D341Med (cell line): ENCODE data around the gene RPIA.
"Not testable (repeated sequence)": the region's sequence is repeated elsewhere in the genome, so short reads cannot be mapped to it uniquely, and the experiment has no call there.

Experiments
- DNase-seq: peaks from one replicate; pipeline ENCODE4 v3.0.0; 2012; ENCODE audit warnings: low spot score

The RPIA gene

GRCh38 chr2:88691339-88692183 lies at the start of gene RPIA:
Gene RPIA (plus strand): TSS chr2:88691673. CDS start chr2:88691699, 26 bp downstream.
- peak; percentile 97 for DNase-seq

DNA sequence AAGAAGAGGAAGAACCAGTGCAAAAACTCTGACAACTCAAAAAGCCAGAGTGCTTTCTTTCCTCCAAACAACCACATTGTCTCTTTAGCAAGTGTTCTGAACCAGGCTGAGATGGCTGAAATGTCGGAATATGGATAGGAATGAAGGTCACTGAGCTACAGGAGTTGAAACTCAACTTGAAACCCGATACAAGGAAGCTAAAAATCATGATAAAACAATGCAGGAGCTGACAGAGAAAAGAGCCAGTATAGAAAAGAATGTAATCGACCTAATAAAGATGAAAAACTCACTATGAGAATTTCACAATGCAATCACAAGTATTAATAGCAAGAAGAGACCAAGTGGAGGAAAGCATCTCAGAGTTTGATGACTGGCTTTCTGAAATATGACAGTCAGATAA lies 49.2 kb upstream of the RPIA start:
- no peak for DNase-seq

- not testable (repeated sequence) for DNase-seq
Measured at GRCh38 chr2:88645291-88645882, 46.1 kb upstream of the RPIA start.

DNA sequence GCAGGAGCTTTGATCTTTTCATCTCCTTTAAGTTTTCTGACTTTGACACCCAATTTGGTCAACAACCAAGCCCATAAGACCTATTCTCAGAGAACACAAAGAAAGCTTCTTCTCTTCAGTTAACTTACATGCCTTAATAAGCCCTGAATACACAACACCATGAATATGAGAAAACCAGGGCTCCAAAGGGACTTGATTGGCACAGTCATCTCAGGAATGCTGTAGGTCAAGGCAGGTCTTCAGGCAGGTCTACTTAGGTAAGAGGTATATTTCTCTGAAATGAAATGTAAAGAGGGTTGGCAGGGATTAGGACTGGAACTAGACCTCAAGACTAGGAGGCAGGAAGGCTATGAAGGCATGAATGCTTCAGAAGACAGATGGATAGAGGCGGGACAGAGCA lies 39.8 kb upstream of the RPIA start:
- DNase-seq, result no peak

DNA sequence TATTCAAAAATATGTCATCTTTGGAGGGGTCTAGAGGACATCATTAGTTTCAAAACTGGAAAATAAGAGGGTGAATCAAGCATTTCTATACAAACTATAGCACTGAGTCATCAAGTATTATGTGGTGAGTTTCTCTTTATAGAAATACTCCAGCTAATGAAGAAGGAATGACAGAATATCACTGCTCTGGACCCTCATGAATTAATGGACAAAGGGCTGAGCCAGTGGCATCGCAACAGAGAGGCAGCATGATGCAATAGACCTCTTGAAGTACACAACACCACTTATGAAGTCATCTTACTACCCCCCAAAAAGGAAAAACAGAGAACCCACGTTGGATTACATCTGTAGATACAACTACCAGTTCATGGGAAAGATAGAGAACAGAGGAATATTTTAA lies 36.8 kb upstream of the RPIA start:
- no peak for DNase-seq

- DNase-seq, result no peak
Measured at GRCh38 chr2:88656690-88657089, 34.8 kb upstream of the RPIA start.

GRCh38 chr2:88657131-88657530 lies 34.3 kb upstream of the RPIA start:
- no peak for DNase-seq

GRCh38 chr2:88658326-88658725 lies 33.1 kb upstream of the RPIA start:
- DNase-seq, result no peak

- DNase-seq, result no peak
Measured at GRCh38 chr2:88658881-88659537, 32.5 kb upstream of the RPIA start.

- no peak for DNase-seq
Measured at GRCh38 chr2:88659538-88659915, 31.9 kb upstream of the RPIA start.

GRCh38 chr2:88660622-88661021 lies 30.9 kb upstream of the RPIA start:
- DNase-seq, result no peak

DNA sequence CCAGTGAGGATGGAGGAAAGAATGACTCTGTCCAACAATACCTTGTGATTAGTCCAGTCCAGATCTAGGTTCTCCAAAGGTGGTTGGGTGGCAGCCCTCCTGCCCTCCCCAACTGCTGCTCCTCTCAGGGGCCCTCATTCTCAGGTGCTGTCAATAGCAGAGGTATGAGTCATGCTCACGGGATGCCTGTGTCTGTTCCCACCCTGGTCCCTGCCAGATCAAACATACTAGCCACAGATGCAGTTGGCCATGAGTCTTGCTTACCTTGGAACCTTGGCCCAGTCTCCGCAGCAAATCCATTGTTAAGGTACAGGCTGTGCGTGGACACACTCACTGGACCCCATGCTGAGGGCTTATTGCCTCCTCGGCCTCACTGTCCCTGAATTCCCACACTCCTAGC lies 24.9 kb upstream of the RPIA start:
- no peak for DNase-seq

DNA sequence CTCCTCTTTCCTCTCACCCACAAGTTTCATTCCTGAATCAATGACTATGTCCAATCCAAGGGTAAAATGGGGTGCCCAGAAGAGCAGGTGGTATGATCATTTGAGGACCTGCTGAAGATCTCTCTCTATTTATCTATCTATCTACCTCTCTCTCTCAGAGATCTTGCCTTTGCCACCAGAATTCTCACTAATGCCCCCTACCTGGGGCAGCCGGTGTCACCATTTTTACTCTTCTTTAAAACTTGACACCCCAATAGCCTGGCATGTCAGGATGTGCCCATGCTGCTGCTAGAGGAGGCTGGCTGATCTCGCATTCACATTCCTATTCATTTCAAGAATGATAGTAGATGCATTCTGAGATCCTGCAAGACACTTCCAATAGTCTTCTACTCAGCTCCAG lies 24.3 kb upstream of the RPIA start:
- DNase-seq, result no peak

DNA sequence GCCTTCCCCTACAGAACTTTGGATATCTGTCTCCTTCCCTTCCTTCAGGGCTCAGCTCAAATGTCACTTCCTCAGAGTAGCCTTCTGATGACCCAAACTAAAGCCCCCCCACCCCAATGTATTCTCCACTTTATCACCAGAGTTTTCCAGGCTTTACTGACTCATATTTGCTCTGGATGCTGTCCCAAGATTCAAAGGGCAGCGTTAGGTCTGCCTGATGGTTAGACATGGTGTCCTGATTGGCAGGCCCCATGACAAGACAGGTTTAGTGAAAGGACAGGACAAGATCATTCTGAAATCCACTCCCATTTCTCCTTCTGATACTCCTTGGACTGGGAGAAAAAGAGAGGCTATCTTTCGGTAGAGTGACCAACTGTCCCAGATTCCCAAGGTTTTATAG lies 22.6 kb upstream of the RPIA start:
- no peak for DNase-seq

GRCh38 chr2:88669482-88670214 lies 21.8 kb upstream of the RPIA start:
- DNase-seq, result peak; percentile 56

GRCh38 chr2:88671786-88672427 lies 19.6 kb upstream of the RPIA start:
- peak; percentile 69 for DNase-seq

DNA sequence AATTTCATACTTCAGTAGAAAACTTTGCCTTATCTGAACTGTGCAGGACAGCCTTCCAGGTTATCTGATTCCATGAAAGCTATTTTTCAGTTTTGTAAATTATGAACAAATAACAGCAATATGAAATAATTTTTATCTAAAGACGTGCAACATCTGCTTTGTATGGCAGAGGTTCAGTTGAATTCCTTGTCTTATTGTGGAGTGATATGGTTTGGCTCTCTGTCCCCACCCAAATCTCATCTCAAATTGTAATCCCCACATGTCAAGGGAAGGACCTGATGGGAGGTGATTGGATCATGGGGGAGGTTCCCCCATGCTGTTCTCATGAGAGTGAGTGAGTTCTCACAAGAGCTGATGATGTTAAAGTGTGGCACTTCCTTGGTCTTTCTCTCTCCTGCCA lies 18.1 kb upstream of the RPIA start:
- no peak for DNase-seq

DNA sequence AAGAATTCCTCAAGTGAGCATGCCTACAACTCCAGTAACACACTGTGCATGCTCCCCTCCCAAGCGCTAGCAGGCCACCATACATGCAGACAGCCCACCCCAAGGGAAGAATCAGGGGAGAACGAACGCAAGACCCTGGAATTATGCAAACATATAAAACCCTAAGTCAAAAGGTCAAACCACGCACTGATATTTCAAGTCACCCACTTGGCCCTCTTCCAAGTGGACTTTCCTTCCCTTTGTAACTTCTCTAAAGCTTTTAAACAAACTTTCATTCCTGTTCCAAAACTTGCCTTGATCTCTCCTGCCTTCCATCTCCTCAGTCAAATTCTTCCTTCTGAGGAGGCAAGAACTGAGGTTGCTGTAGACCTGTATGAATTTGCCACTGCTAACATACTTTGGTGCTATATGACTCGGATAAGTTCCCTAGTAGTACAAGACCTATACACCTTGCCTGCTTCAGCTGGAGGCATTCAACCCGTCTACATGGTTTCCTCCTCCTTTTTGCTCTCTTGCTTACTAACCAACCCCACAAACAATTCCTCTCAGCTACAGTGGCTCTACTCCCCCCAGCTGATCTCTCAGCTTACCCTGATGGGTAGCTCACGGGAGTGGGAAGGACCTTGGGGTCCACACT lies 11.1 kb upstream of the RPIA start:
- DNase-seq, result no peak

DNA sequence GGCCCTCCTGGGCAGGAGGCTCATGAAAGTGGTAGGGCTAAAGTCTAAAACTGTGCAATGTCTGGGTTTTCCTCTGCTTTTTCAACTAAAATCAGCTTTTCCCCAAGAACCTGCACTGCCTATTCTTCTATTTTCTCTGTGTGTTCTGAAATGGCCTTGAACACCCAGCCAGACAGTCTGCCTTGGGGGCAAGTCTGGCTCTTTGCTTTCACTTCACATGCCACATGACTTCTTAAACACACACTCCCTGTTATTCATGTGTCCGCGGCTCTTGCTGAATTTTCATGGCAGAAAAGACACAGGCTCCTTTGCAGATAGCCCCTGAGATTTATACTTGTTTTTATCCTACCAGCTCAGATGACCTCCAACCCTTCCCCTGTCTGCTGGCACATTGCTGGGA lies 10.6 kb upstream of the RPIA start:
- no peak for DNase-seq

GRCh38 chr2:88683160-88684021 lies 8.1 kb upstream of the RPIA start:
- DNase-seq, result no peak

DNA sequence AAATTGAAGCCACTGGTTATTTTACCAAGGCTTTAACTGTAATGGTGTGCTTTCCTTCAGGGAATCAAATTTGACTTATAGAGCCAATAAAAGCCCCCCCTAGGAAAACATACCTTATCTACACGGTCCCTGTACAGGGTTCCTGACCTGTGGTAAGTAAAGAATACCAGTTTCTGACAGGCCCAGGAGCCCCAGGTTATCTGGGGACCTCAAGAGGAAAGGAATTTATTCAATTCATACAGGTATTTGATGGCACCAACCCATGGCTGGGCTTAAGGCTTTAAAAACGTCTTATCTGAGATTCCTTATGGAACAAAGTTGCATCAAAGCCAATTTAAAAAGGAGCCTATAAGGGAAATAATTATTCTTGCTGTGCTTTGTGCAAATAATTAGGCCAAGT lies 7.0 kb upstream of the RPIA start:
- DNase-seq, result no peak
